OCI-LY7 (cell line): ENCODE results near the gene YIF1B.

ENCODE experiments used
- EZH2phosphoT487 ChIP-seq: fragments of 200-600 bp; sonication (generic); IDR thresholded peaks from 2 replicates; pipeline ENCODE4 v1.6.1; 2018; ENCODE audit warnings: low read depth, borderline replicate concordance, mild to moderate bottlenecking, mixed run types, antibody characterized with exemption, low read length, moderate library complexity, mixed read lengths
- TF ChIP-seq, protein P1 (sequence below): fragments of 200-600 bp; sonication (generic); conservative IDR thresholded peaks from 2 replicates; pipeline ENCODE4 v1.5.1; 2014; ENCODE audit warnings: mild to moderate bottlenecking, antibody characterized with exemption, low read length, moderate library complexity, mixed read lengths

DNA sequence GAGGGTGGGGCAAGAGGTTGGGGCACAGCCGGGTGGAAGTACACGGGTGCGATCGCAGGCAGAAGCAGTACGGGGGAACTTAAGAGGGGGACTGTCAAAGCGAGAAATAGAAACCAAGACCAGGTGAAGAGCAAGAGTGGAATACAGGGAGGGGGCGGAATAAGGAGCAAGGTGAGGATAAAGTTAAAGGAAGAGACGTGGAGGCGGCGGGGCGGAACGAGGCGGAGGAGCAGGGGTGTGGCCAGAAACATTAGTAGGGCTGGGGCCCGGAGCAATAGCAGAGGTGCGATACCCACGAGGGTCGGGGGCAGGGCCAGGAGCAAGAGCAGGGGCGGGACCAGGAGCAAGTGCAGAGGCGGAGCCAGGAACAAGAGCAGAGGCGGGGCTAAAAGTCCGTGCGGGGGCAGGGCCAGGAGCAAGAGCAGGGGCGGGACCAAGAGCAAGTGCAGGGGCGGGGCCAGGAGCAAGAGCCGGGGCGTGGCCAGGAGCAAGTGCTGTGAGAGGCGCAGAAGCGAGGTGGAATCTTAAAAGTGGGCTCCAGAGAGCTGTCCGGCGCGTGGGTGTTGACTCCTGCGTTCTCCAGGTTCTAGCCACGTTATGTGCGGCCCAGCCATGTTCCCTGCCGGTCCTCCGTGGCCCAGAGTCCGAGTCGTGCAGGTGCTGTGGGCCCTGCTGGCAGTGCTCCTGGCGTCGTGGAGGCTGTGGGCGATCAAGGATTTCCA is 21.1 kb upstream of the YIF1B start:
- TF ChIP-seq, protein P1, sequence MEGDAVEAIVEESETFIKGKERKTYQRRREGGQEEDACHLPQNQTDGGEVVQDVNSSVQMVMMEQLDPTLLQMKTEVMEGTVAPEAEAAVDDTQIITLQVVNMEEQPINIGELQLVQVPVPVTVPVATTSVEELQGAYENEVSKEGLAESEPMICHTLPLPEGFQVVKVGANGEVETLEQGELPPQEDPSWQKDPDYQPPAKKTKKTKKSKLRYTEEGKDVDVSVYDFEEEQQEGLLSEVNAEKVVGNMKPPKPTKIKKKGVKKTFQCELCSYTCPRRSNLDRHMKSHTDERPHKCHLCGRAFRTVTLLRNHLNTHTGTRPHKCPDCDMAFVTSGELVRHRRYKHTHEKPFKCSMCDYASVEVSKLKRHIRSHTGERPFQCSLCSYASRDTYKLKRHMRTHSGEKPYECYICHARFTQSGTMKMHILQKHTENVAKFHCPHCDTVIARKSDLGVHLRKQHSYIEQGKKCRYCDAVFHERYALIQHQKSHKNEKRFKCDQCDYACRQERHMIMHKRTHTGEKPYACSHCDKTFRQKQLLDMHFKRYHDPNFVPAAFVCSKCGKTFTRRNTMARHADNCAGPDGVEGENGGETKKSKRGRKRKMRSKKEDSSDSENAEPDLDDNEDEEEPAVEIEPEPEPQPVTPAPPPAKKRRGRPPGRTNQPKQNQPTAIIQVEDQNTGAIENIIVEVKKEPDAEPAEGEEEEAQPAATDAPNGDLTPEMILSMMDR = no peak
- no peak for TF ChIP-seq EZH2phosphoT487
